ENCODE results near the gene STUB1.
"Not testable (repeated sequence)": the region's sequence is repeated elsewhere in the genome, so short reads cannot be mapped to it uniquely, and the experiment has no call there.

STUB1 gene

GRCh38 chr16:680967-681745, 946 bp downstream of the STUB1 start:
- no peak for DNase-seq

GRCh38 chr16:681746-682427, 1.7 kb downstream of the STUB1 start:
- no peak for DNase-seq

DNA sequence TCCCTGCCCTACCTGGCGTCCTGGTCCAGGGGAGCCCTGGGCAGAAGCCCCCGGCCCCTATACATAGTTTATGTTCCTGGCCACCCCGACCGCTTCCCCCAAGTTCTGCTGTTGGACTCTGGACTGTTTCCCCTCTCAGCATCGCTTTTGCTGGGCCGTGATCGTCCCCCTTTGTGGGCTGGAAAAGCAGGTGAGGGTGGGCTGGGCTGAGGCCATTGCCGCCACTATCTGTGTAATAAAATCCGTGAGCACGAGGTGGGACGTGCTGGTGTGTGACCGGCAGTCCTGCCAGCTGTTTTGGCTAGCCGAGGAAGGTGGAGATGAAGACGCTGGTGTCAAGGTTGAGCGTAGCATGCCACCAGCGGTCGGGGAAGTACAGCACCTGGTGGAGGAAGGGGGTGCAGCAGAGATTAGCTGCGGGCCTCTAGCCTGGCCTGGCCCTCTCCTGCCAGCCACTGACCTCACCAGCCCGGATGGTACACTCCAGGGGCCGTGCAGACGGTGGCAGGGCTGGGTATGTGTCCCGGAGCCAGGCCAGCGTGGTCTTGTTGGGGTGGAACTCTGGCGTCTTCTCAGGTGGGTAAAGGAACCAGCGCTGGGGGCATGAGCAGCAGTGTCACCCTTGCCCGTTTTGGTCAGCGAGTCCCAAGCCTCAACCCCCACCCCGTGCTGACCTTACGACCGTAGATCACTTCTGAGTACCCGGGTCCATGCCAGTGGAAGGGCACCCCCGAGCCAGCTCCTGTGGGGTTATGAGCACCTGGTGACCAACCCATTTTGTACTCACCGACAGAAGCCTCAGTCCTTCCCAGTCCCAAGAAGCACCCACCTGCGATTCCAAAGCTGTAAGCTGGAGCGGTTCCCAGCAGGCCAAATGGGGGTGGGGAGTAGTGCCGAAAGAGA, 2.5 kb downstream of the STUB1 start:
- DNase-seq: no peak

DNA sequence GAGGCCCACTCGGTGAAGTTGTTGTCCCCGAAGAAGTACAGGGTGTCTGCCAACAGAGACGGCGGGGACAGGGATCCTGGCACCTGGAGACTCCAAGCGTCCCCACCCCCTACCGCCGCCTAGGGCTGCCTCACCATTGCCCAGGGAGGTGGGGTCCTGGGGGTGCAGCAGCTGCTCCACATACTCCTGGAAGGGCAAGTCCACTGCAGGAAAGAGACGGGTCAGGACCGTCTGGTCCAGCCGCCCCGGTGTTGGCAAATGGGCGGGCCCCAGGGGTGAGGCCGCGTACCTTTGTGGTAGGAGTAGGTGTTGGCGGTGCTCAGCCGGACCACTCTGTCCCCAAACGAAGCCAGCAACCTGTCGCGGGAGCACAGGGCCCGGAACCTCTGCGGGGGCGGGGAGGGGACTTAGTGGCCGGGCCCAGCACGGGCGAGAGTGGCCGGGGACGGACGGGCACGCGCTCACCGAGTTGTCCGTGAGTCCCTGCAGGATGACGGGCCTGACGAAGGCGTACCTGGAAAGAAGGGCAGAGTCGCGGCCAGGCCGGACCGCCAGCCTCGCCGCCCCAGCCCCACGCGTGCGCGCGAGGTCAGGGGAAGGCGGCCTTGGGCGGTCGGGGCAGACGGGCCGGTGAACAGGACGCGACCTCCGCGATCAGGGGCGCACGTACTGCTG, 3.3 kb downstream of the STUB1 start:
- DNase-seq: no peak

DNA sequence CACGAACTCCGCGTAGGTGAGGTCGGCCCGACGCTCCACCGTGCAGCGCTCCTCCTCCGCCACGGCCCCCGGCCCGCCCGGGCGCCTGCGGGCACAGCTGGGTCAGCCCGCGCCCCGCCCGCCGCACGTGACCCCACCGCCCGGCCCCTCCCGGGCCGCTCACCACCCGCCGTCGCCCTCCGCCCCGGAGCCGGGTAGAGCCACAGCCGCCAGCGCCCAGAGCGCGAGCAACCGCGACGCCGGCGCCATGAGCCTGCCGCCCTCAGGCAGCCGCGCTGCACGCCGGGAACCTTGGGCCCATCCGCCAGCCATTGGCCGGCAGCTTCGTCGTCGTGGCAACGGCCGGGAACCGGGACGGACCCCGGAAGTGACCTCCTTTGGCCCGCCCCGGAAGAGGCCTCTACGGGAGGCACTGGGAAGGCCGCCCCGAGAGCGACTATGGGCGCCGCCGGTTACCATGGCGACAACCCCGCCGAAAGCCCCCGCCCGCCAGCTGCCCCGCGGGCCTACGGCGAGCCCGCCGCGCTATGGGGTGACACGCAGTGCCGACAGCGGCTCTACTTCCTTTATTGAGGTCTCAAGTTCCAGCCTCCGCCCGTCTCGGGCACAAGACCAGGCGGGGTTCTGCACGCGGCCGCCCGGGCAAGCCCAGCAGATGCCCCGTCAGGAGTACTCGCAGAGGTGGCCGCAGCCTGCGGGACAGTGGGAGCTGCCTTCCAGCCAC, 4.0 kb downstream of the STUB1 start, which contains the start of gene JMJD8:
TSS of gene JMJD8 (minus strand) at position 264 of the 724 bp plus-strand sequence. CDS start at position 249, 15 bp downstream.
- DNase-seq: peak; percentile 91

DNA sequence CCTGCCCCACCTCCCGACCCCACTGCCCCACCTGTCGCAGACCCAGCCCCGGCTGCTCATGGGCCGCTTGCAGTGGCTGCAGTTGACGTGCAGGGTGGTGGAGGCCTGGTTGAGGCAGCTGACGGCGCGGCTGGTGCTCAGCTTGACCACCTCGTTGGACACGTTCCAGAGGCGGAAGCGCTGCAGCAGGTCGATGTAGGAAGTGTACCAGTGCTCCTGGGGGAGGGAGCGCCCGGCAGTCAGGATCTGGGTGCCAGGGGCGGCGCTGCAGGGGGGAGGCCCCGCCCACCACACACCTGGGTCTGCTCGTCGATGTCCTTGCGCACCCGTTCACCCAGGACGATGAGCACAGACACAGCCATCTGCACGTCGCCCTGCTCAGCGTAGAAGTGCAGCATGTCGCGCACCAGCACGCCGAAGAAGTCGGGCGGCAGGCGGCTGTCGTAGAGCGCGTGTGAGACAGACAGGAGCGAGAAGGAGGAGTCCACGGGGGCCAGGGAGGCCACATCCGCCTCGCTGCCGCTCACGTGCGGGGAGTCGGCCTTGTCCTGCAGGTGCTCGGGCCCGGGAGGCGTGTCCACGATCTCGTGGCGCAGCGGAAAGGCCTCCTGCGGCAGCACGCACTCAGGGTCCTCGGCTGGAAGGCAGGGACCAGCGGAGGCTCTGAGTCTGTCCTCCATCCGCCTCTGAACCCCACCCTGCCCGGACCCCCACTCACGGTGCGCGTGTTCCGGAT, 4.9 kb downstream of the STUB1 start:
- no peak for DNase-seq

GRCh38 chr16:685967-686366, 5.8 kb downstream of the STUB1 start:
- no peak for DNase-seq

DNA sequence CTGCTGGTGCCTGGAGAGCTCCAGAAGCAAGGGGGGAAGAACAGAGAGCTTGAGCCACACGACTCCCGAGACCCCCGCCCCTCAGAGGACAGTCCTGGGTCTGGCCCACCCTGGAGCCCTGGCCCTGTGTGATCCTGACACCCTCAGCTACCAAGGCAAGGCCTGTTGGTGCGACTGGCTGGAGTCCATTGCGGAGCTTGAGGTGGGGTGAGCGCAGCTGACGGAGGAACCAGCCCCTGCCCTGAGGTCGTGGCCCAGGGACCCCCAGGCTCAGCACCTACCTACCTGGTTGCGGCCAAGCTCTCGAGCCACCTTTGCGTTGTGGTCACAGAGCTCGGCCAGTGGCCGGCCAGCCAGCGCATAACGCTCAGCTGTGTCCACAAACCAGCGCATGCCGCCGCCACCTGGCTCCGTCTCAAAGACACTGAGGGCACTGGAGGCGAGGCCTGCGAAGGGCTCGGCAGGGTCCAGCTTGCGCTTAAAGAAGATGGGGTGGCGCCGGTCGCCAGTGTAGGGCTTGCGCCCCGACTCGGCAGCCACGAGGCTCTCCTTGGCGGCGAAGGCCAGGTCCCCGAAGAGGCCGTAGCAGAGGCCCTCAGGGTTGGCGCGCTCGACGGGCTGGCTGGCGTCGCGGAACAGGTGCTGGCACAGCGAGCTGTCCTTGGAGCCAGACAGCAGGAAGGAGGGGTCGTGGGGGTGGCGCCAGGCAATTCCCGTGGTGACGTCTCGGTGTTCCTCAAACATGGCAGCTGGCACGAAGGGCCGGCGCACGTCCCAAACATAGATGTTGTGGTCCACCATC, 6.5 kb downstream of the STUB1 start:
- no peak for DNase-seq

GRCh38 chr16:687499-687898, 7.3 kb downstream of the STUB1 start:
- no peak for DNase-seq

- no peak for DNase-seq
These were observed 9.1 kb downstream of the STUB1 start for GRCh38 chr16:689175-689897.

DNA sequence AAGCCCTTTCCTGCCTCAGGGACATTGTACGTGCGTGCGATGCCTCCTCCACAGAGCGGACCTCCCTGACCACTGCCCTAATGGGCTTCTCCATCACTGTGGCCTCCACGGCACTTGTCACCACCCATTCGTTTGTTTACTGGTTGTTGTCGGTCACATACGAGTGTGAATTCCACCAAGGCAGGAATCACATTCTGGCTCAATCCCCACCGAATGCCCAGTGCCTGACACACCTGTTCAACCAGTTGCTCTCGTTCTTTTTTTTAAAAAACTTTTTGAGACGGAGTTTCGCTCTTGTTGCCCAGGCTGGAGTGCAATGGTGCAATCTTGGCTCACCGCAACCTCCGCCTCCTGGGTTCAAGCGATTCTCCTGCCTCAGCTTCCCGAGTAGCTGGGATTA, 11.0 kb downstream of the STUB1 start:
- not testable (repeated sequence) for DNase-seq

DNA sequence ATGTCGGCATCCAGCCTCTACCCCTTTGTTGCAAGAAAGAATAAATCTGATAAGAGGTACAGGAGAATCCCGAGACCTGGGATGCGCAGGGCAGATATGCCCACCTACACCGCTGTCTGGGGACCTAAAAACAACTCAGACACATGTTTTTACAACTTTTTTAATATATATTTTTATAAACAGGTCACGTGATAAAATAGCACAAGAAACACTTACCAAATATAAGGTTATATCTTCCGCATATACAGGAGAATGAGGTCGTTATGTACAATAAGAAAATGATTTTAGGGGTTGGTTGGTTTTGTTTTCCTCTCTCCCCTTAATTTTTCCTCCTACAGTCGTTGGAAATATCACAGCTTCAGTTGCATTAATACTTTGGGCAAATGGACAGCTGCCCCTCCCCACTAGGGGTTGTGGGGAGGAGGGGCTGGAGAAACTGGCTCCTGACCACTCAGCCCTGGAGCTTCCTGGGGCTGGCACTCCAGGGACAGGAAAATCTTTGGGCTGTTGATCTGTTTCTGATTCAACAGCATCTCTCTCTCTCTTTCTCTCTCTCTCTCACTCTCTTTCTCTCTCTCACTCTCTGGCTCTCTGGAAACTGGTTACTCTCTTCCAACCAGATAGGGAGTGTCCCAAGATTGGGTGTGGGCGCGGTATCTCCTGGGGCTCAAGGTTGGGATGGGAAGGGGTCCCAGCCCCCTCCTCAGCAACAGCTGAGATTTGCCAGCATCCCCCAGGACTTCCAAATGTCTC, 12.3 kb downstream of the STUB1 start:
- DNase-seq: no peak

- DNase-seq: no peak
These were observed 13.2 kb downstream of the STUB1 start for GRCh38 chr16:693364-693763.

GRCh38 chr16:693766-694165, 13.6 kb downstream of the STUB1 start:
- peak; percentile 30 for DNase-seq

DNA sequence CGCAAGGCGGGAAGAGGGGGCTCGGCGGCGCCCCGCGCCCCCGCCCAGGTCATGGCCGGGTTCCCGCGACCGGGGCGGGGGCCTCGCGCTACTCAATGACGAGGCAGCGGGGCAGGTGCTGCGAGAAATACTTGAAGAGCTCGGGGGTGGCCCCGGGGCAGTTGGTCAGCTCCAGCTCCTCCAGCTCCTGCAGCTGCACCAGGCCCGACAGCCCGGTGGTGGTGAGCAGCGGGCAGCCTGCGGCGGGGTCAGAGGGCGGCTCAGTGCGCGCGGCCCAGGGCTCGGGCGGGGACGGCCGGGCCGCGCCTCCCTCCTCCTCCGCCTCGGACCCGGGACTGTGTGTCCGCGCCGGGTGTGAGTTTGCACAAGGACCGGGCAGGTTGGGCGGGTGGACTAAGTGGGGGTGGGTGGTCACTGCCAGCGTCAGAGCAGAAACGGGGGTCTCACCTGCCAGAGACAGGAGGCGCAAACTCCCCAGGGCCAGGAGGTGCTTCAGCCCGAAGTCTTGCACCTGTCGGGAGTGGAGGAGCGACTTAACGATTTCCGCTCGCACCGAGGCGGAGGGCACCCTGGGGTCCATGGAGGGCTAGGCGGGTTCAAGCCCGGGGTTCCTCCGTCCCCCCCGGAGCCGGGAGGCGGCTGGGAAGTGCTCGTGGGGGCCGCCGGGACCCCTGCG, 14.1 kb downstream of the STUB1 start:
- DNase-seq: no peak

DNA sequence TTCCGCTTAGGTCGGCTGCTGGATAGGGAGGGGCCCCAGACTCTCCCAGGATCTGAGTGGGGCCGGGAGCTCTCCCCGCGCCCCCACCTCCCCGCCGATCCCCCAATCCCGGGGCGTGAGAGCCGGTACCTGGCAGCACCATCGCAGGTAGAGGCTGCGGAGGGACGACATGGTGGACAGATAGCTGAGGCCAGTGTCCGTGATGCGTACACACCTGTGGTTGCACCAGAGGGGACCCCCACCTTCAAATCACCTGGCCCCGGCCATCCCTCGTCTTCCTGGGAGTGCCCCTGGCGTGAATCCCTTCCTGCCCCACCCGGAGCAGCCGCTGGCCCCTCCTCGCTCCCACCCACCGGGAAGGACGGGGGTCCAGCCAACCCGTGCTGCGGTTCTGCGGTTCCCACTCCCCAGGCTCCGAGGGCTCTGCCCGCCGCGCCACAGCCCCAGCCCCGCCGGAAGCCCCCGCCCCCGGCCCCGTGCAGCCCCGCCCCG, 14.7 kb downstream of the STUB1 start:
- DNase-seq: no peak

GRCh38 chr16:695355-696089, 15.3 kb downstream of the STUB1 start:
- DNase-seq: peak; percentile 39
